Kidney capillary endothelial cell (primary cell): ENCODE measurements around the gene CYP4B1.

ENCODE experiments used
- DNase-seq: peaks from one replicate; pipeline ENCODE4 v3.0.0-alpha.2; 2018; ENCODE audit warnings: low spot score

Gene CYP4B1

DNA sequence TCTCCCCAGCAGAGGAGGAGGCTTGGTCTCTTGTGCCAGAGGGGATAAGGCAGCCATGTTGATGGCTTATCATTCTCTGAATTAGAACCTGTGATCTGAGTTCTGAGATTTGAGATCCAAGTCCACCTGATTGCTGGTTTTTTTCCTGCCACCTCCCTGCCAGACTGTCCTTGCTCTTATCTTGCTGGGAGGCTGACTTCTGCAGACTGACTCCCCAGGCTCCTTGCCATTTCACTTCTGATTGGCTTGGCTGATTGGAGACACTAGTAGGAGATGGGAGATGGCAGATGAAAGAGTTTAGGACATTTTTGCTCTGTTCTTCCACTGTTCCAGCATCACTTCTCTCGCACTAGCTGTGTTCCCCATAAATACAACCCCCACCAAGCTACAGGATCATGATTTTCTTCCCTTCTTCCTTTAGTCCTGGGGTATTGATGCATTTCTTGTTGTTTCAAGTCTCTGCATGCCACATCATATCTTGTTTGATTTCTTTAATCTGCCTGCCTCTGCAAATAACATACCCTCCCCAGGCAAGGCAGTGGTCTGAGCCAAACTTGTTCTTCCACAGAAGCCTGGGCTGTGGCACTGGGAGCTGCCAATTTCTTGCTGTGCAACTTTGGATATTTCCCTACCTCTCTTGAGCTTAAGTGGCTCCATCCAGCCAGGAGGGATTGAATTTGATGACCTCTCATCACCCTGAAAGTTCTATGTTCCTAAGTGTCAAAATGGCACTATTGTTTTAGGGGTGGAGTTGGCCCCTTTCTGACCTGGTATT, 963 bp upstream of the CYP4B1 start:
- DNase-seq: no peak

DNA sequence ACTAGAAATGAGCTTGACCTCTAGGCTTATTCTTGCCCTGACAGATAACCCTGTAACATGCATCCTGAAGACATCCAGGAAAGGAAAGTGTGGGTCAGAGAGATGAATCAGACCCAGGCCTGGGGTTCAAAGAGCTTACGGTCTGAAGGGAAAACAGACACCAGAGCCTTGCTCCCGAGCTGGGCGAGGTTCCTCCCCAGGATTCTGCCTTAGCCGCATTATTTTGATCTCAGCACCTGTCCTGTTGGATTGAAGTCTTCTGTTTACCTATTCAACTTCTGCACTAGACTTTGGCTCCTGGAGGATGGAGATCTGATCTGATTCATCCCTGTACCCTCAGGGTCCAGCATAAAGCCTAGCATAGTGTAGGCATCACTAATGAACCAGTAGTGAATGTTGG, 1.9 kb downstream of the CYP4B1 start:
- no peak for DNase-seq

DNA sequence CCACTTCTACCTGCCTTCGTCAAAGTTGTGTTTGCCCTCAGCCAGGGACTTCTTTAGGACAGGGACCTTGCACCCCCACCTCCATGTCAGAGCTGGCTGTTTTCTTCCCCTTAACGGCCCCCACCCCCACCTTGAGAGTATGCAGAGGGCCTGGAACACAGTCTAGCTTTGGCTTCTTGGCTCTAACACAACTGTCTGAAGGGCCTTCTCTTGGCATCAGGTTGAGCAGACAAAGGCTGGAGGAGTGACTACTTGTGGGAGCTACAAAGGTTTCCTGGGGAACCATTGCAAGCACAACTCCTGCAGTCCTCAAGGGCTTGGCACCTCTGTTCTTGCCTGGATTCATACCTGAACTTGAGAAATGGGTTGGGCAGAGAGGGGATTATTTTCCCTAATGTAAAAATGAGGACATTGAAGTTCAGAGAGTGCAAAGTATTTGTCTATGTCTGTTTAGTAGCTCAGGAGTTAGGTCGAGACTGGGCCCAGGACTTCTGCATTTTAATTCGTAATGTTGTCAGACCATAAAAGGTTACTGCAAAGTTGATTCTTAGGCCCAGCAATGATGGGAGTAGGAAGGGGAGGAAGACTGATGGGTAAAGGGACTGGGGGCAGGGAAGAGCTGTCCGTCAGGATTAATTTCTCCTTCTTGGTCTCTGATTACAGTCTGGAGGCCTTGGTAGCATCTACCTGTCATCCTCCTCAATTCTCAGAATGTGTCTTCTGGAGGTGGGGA, 2.6 kb downstream of the CYP4B1 start:
- no peak for DNase-seq

DNA sequence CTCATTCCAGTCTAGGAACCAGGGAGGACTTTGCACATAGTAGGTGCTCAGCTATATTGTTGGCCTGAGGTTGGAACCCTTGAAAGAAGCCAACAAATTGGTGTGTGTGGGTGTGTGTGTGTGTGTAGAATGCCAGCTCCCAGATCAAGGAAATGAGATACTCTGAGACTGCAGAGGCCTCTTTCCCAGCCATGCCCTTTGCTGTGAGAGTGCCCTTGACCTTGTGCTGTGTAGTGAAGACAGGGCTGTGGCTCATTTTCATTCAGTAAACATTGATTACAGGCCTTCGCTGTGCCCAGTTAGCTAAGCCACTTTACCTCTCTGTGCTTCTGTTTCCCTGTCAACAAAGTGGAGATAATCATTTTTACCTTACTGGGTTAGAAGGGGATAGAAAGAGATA, 3.2 kb downstream of the CYP4B1 start:
- DNase-seq: no peak

DNA sequence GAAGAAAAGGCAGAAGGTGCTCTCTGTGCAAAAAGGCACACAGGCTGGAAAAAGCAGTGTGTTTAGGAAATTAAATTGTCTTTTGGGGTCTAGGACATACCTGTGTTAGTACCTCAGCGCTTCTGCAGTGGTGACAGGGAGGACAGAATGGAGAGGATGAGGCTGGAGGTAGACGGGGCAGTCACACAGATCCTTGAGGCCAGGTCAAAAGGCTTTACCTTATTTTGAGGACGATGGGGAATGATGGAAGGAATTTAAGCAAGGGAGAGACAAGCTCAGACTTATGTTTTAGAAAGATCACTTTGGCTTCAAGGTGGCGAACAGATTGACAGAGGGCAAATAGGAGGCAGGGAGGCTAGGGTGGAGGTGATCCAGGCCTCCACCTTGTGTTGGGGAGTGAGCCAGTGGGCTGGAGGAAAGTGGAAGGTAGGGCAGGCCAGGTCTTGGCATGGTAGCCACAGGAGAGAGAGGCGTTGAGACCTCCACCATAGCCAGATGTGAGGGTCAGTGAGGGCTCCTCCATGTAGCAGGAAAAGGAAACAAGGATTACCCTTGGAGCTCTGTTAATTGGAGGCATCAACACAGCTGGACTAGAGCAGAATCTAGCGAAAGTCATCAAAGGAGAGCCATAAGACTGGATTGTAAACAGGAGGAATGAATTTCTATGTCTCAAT, 4.2 kb downstream of the CYP4B1 start:
- no peak for DNase-seq

DNA sequence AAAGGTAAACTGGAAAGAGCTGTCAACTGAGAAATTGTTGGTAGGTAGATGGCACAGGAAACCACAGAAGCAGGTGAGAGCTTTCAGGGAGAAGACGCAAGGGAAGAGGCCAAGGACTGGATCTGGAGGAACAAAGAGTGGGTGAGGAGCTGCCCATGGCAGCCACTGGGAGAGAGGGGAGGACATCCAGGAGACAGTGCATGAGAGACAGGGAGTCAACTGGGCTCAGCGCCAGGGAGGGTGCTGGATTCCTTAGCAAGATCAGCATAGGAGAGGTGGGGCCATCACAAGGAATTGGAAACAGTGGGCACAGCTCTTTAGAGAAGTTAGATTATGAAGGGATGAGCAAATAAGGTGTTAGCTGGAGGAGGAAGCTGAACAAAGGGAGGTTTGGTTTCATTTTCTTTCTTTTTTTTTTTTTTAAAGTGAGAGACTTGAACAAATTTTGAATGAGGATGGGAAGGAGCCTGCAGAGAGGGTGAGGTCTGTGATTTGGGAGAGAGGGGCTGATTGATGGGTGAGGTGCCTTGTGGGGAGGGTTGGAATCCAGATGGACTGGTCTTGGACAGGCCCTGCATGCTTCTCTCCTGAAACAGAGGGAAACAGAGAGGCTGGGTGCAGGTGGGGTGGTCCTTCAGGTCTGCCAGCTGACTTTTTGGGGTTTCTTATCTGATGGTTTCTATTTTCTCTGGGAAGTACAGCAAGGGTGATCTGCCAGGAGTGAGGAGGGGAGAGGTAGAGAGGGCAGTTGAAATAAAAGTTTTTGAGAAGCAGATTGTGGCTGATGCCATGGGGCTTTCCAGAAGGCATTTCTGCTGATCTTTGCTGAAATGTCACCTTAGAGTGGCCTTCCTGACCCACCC, 5.4 kb downstream of the CYP4B1 start:
- DNase-seq: no peak

DNA sequence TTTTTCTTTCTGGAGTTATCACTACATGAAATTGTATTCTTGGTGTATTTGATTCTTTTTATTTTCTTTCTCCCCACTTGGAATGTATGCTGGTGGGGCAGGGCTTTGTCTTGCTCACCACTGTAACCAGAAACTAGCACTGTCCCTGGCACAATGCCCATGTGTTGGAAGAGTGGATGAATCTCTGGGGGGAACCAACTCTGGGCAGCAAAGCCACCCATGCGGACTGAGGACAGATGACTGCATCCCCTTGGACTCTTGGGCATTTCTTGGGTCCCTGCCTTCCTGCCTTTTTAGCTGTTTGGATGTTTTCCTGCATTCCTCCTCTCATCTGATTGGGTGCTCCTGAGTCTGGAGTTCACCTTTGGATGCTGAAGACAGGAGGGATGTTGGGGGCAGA, 6.1 kb downstream of the CYP4B1 start:
- no peak for DNase-seq

DNA sequence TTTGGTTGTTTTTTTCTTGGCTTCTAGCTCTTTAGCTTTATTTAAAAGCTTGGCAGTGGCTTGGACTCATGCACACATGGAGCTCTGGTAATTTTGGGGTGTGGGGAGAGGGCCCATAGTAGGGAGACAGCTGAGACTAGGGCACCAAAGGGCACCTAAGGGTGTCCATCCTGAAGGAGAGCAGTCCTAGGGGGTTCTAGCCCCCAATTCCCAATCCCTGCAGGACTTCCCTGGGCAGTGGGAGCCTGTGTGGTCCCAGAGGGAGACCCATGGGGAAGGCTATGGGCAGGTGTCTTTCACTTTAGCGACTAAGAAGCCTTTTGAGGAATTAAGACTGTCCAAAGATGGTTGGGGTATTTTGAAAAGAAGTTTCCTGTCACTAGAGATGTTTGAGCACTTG, 6.9 kb downstream of the CYP4B1 start:
- no peak for DNase-seq

DNA sequence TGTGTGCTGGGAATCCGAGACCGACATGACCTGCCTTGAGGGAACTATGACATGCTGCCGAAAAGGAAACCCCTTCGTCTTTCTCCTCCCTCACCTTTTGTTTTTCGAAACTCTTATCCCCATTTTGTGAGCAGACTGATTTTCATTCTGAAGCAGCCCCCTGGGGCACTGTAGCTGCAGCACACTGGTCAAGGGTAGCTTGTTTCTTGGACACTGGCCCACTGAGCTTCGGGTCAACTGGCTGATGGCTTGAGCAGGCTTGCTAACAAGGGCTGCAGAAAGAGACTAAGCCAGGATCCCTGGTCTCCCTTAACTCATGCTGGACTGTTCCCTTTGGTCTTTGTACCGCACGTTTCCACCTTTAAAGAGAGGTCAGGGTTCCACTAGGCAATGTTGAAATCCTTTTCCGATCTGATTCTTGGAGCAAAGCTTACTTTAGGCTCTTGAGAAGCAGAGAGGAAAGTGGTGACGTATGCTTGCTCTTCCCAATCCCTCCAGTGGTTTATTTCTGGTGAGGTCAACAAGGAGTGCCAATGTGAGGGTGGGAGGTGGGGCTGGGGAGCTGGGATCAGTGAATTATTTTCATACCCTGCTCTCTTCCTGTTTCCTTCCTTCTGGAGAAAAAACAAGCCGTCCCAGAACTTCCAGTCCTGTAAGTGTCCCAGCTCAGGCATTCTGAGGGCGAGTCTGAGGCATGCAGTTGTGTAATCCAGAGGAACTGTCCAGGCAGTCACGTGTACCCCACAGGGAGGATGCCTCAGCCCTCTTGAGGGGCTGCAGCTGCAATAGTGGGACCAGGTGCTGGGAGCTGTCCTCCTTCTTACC, 7.6 kb downstream of the CYP4B1 start:
- DNase-seq: no peak

DNA sequence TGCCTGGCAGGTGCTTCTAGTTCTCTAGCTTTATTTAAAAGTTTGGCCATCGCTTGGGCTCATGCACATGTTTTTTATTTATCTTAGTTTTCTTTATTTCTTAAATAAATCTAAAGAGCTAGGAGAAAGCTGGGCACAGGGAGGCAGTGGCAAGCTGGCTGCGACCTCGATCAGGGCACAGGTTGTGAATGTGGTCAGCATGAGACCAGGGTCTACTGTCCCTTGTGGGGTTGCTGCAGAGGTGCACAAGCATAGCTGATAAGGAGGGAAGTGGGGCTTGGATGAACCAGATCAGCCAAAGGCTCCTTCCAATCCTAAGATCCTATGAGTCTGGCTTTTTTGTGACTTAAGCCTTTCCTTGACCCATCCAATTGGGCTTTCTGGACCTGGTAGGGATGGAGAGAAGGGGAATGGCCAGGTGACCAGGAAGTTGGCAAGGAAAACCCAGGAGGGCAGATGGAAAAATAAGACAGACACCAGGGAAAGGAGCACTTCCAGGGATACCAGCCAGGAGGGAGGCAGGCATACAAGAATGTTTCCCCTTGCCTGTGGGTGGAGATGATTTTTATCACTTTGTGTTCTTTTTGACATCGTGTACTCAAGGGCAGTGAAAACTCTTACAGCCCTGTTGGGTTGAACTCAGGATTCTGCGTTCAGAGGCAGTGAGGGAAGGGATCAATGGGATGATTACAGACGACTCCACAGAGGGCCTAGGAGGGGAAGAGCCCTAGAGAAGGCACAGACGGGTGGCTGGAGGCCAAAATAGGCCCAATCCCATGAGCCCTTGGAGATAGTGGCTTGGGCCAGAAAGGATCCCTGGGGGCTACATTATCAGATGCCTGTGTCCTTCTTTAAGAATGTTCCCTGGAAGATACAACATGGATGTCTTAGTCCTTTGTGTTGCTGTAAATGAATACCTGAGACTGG, 8.5 kb downstream of the CYP4B1 start:
- no peak for DNase-seq

DNA sequence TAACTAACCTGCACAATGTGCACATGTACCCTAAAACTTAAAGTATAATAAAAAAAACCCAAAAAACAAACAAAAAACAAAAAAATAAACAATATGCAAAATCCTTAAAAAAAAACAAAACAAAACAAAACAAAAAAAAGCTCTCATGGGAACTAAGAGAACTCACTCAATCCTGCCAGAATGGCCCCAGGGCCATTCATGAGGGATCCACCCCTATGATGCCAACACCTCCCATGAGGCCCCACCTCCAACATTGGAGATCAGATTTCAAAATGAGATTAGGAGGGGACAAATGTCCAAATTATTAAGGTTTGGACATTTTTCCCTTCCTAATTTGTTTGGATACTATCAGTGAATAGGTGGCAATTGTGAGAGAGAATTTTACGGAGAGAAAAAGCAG, 10.2 kb downstream of the CYP4B1 start:
- DNase-seq: no peak

DNA sequence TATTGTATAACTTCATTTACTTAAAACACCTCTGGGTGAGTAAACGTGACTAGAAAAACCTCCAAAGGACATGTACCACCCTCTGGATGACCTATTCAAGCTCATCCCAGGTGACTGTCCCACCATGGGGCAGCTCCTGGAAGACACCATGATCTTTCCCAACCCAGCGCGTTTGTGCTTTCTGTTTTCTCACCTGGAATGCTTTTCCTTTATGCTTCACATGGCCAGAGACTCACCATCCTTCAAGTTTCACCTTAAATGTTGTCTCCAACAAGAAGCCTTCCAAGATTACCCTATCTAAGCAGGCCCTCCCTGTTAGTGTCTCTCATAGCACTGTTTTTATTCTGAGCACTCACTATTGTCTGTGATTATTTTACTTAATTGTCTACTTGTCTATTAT, 11.1 kb downstream of the CYP4B1 start:
- no peak for DNase-seq

DNA sequence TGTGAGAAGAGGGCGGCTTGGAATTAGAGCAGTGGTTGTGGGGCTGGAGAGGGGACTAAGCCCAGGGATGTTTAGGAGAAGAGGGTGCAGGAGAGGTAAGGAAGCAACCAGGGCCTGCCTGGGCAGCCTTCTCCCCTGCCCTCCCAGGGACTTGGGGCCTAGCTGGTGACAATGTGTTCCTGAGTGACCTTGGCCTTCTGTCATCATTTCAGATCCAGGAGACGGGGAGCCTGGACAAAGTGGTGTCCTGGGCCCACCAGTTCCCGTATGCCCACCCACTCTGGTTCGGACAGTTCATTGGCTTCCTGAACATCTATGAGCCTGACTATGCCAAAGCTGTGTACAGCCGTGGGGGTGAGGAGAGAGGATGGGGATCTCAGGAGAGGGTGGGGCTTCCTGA, 11.8 kb downstream of the CYP4B1 start:
- DNase-seq: no peak

DNA sequence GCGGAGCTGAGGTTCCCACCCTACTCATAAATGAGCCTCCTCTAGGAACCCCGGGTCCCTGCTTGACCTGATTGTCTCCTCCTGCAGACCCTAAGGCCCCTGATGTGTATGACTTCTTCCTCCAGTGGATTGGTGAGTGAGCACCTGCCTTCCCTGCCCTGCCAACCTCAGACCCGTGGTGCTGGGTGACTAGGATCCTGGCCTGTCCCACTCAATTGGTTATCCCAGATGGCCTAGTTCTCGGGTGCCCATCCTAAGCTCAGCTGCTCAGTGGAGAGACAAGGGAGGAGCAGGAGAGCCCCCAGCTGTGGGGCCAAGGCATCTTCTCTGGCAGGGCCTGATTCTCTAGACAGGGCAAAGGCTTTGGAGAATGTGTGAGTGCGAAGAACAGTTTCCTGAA, 12.2 kb downstream of the CYP4B1 start:
- DNase-seq: no peak

DNA sequence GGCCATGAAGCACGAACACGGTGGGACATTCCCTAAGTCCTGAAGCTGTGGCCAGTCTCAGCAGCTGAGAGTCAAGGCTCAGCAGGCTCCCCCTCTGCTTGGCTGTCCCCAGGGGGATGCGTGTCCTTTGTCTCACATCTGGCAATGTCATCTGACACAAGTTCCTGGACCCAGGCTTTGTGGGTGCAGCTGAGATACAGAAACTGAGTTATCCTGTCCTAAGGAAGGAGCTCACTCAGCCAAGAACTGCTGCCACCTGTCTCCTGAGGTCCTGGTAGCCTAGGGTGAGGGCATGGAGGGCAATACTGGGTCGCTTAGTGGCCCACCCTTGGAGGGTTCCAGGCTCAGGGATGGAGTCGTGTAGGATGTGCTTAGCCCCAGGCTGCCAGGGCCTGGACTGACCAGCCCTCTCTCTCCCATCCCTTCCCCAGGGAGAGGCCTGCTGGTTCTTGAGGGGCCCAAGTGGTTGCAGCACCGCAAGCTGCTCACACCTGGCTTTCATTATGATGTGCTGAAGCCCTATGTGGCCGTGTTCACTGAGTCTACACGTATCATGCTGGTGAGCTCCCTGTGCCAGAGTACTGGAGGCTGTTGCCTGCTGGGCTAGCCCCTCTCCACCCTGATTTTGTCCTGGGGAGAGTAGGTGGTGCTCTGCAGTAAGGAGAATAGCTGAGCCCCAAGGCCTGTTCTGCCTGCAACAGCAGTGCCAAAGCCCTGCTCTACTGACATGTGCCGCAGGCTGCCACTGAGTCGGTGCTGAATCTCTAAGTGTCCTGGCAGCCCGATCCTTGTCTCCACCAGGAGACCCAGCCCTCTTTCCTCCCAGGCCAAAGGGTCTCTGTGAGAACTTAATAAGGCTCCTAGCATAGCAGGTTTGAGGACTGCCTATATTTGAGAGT, 13.5 kb downstream of the CYP4B1 start:
- no peak for DNase-seq

DNA sequence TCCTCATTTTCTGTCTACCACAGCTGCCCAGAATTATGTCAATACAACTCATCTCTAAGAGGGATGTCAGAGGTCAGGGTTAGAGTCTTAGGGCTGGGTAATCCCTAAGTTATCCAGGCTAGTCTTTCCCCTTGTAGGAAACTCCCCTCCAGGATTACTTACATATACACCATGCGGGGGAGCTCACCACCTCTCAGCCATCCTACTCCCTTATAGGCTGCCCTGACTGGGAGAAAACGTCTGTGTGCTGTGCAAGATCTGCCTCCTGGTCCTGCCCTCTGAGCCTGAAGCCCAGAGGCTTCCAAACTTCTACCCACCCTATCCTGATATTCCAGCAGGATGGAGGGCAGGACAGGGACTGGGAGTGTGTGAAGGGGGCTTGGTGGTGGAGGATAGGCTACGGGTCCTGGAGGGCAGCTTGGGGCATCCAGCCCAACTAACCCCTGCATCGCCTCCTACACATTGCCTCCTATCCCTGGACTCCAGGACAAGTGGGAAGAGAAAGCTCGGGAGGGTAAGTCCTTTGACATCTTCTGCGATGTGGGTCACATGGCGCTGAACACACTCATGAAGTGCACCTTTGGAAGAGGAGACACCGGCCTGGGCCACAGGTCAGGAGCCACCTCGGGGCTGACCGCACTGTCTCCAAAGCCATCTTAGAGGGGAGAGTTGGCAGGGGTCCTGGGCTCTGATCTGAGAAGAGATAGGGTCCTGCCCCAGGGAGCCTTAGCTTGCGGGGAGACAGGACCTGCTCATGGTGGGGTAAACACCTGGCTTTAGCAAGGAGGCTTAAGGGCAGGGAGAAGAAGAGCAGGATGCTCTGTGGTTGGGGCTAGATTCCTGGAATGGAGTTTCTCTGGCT, 14.4 kb downstream of the CYP4B1 start:
- no peak for DNase-seq

DNA sequence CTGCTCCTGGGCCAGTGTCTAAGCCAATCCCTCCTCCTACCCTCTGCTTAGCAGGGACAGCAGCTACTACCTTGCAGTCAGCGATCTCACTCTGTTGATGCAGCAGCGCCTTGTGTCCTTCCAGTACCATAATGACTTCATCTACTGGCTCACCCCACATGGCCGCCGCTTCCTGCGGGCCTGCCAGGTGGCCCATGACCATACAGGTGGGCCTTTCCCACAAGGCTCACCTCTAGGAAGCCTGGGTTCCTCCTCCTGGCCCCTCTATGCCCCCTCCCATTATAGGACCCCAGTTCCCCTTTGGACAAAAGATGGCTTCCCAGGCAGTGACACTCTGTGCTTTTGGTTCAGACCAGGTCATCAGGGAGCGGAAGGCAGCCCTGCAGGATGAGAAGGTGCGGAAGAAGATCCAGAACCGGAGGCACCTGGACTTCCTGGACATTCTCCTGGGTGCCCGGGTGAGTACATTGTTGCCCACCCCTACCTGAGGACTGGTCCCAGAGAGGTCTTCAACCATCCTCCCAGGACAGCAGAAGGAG, 15.1 kb downstream of the CYP4B1 start:
- no peak for DNase-seq

DNA sequence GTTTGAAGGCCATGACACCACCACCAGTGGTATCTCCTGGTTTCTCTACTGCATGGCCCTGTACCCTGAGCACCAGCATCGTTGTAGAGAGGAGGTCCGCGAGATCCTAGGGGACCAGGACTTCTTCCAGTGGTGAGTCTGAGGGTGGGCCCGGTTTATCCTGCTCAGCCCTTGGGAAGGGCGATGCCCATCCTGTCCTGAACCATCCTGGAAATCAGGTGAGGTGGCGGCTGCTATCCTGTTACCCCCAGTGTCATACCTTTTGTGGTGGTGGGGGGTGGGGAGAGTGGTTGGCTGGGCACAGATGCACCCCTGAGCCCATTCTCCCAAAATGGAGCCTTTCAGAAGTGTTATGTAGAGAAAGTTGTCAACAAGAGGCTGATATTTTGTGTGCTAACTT, 16.3 kb downstream of the CYP4B1 start:
- DNase-seq: no peak
